ENCODE results near the gene PKP3. TPM values are rescaled to one million over a fixed set of nuclear protein-coding genes. Genes with fewer than 3 reads are reported as not detected.
"Not testable (repeated sequence)": the region's sequence is repeated elsewhere in the genome, so short reads cannot be mapped to it uniquely, and the experiment has no call there.

Gene PKP3
- total RNA-seq, 1 donor from 2014 or later, result 20.6 TPM

- no peak overlapping the region for H3K4me3 ChIP-seq (ENCODE audit: low read depth, low read length)
- no peak for TF ChIP-seq CTCF (conservative IDR thresholded peaks at IDR 0.05; ENCODE audit: low read depth, low read length)
- DNase-seq (ENCODE audit: low read depth), result no peak
Observed at GRCh38 chr11:420054-420910, 26.3 kb downstream of the PKP3 start.

GRCh38 chr11:420911-421321 lies 26.9 kb downstream of the PKP3 start:
- no peak overlapping the region for H3K4me3 ChIP-seq (ENCODE audit: low read depth, low read length)
- TF ChIP-seq CTCF (conservative IDR thresholded peaks at IDR 0.05; ENCODE audit: low read depth, low read length), result no peak
- no peak for DNase-seq (ENCODE audit: low read depth)

GRCh38 chr11:422249-422656 lies 28.2 kb downstream of the PKP3 start:
- DNase-seq (ENCODE audit: low read depth), result no peak
- no peak for TF ChIP-seq CTCF (conservative IDR thresholded peaks at IDR 0.05; ENCODE audit: low read depth, low read length)
- no peak overlapping the region for H3K4me3 ChIP-seq (ENCODE audit: low read depth, low read length)

GRCh38 chr11:424232-424631 lies 30.2 kb downstream of the PKP3 start:
- no peak for TF ChIP-seq CTCF (conservative IDR thresholded peaks at IDR 0.05; ENCODE audit: low read depth, low read length)
- no peak overlapping the region for H3K4me3 ChIP-seq (ENCODE audit: low read depth, low read length)
- DNase-seq (ENCODE audit: low read depth), result no peak

- H3K4me3 ChIP-seq (ENCODE audit: low read depth, low read length); DNase-seq (ENCODE audit: low read depth): not testable (repeated sequence)
Observed at GRCh38 chr11:424766-425165, 30.8 kb downstream of the PKP3 start.

GRCh38 chr11:425301-425700 lies 31.3 kb downstream of the PKP3 start:
- DNase-seq (ENCODE audit: low read depth), result no peak
- no peak for TF ChIP-seq CTCF (conservative IDR thresholded peaks at IDR 0.05; ENCODE audit: low read depth, low read length)
- H3K4me3 ChIP-seq (ENCODE audit: low read depth, low read length), result no peak overlapping the region

GRCh38 chr11:426851-427250 lies 32.8 kb downstream of the PKP3 start:
- TF ChIP-seq CTCF (conservative IDR thresholded peaks at IDR 0.05; ENCODE audit: low read depth, low read length), result no peak
- DNase-seq (ENCODE audit: low read depth), result no peak
- no peak overlapping the region for H3K4me3 ChIP-seq (ENCODE audit: low read depth, low read length)
